GM23338 (cell line): ENCODE data around the gene USH2A. TPM values are rescaled to one million over a fixed set of nuclear protein-coding genes. Genes with fewer than 3 reads are reported as not detected.

Experiments used
- ATAC-seq: fragments of 200-7000 bp; cut with Tn5 transposase; 3 replicates; pipeline ENCODE4 v1.9.1; 2020
- DNase-seq: peaks from one replicate; pipeline ENCODE4 v3.0.0-alpha.2; 2015; ENCODE audit warnings: low spot score
- H2AFZ ChIP-seq: fragments of 200-600 bp; sonication (generic); 2 replicates; pipeline ENCODE4 v1.8.0; 2016; ENCODE audit warnings: antibody characterized with exemption, mild to moderate bottlenecking, moderate library complexity
- H3F3A ChIP-seq: fragments of 200-600 bp; sonication (generic); replicated peaks from 2 replicates; pipeline ENCODE4 v1.8.0; 2017; ENCODE audit warnings: antibody characterized with exemption, mixed run types, low read depth
- H3K27ac ChIP-seq: fragments of 200-600 bp; sonication (generic); 2 replicates; pipeline ENCODE4 v1.6.1; 2016; ENCODE audit warnings: low read depth
- H3K27me3 ChIP-seq: fragments of 200-600 bp; sonication (generic); 2 replicates; pipeline ENCODE4 v1.8.0; 2016; ENCODE audit warnings: mild to moderate bottlenecking, mixed run types, moderate library complexity; ENCODE audit not compliant: insufficient read depth
- H3K36me3 ChIP-seq: fragments of 200-600 bp; sonication (generic); 2 replicates; pipeline ENCODE4 v1.8.0; 2016; ENCODE audit warnings: mild to moderate bottlenecking; ENCODE audit not compliant: insufficient read depth
- H3K4me1 ChIP-seq: fragments of 200-600 bp; sonication (generic); 2 replicates; pipeline ENCODE4 v1.8.0; 2016; ENCODE audit warnings: mild to moderate bottlenecking, moderate library complexity; ENCODE audit not compliant: insufficient read depth
- H3K4me2 ChIP-seq: fragments of 200-600 bp; sonication (generic); 2 replicates; pipeline ENCODE4 v1.7.1; 2017; ENCODE audit warnings: mixed run types
- H3K4me3 ChIP-seq: fragments of 200-600 bp; sonication (generic); 2 replicates; pipeline ENCODE4 v1.6.1; 2016; ENCODE audit warnings: mixed run types
- H3K79me2 ChIP-seq: fragments of 200-600 bp; sonication (generic); replicated peaks from 2 replicates; pipeline ENCODE4 v1.8.0; 2017; ENCODE audit warnings: mild to moderate bottlenecking; ENCODE audit not compliant: insufficient read depth
- H3K9me2 ChIP-seq: fragments of 200-600 bp; sonication (generic); 2 replicates; pipeline ENCODE4 v1.8.0; 2017; ENCODE audit not compliant: insufficient read depth
- H4K20me1 ChIP-seq: fragments of 200-600 bp; sonication (generic); replicated peaks from 2 replicates; pipeline ENCODE4 v1.8.0; 2017; ENCODE audit warnings: mild to moderate bottlenecking; ENCODE audit not compliant: insufficient read depth
- H3K27ac Mint-ChIP-seq: 2 replicates; pipeline ENCODE4 v1.8.0; 2020; ENCODE audit warnings: inconsistent platforms, mild to moderate bottlenecking, moderate library complexity, mixed read lengths
- H3K27me3 Mint-ChIP-seq: 3 replicates; pipeline ENCODE4 v1.8.0; 2022; ENCODE audit warnings: low read depth, mild to moderate bottlenecking, moderate library complexity, mixed read lengths, inconsistent platforms; ENCODE audit not compliant: insufficient read depth, poor library complexity
- H3K36me3 Mint-ChIP-seq: 3 replicates; pipeline ENCODE4 v1.8.0; 2021; ENCODE audit warnings: low read depth, mild to moderate bottlenecking, inconsistent platforms, moderate library complexity, mixed read lengths
- H3K4me1 Mint-ChIP-seq: 3 replicates; pipeline ENCODE4 v1.8.0; 2020; ENCODE audit warnings: mild to moderate bottlenecking, inconsistent platforms, mixed read lengths
- H3K4me3 Mint-ChIP-seq: 3 replicates; pipeline ENCODE4 v1.8.0; 2021; ENCODE audit warnings: moderate library complexity, mild to moderate bottlenecking, inconsistent platforms, mixed read lengths
- H3K9me3 Mint-ChIP-seq: 3 replicates; pipeline ENCODE4 v1.8.0; 2020; ENCODE audit warnings: moderate library complexity, mild to moderate bottlenecking, inconsistent platforms, mixed read lengths
- CREB1 ChIP-seq: fragments of 250-450 bp; sonication (Bioruptor Pico); IDR thresholded peaks from 2 replicates; pipeline ENCODE4 v1.5.0; 2020; ENCODE audit warnings: low read depth, mild to moderate bottlenecking, moderate library complexity
- CTCF ChIP-seq, 2 experiments: fragments of 200-600 bp in 1 of 2; sonication (generic) in 1 of 2; conservative IDR thresholded peaks; 2 replicates each; pipeline versions ENCODE4 v1.5.1 to v1.6.1; 2016 to 2017; ENCODE audit warnings: antibody characterized with exemption in 2 of 2, low read depth in 2 of 2, mild to moderate bottlenecking in 2 of 2, moderate library complexity in 1 of 2
- ETS1 ChIP-seq: IDR thresholded peaks from 2 replicates; pipeline ENCODE4 v1.6.1; 2016; ENCODE audit warnings: antibody characterized with exemption
- EZH2 ChIP-seq: fragments of 200-600 bp; sonication (generic); IDR thresholded peaks from one replicate; pipeline ENCODE4 v1.8.0; 2017; ENCODE audit warnings: antibody characterized with exemption, mild to moderate bottlenecking, low read depth; ENCODE audit not compliant: unreplicated experiment
- EZH2phosphoT487 ChIP-seq: fragments of 200-600 bp; sonication (generic); IDR thresholded peaks from one replicate; pipeline ENCODE4 v1.8.1; 2018; ENCODE audit warnings: antibody characterized with exemption; ENCODE audit not compliant: unreplicated experiment
- NANOG ChIP-seq: IDR thresholded peaks from 2 replicates; pipeline ENCODE4 v1.6.1; 2016; ENCODE audit warnings: antibody characterized with exemption, borderline replicate concordance
- POLR2AphosphoS5 ChIP-seq: IDR thresholded peaks from 2 replicates; pipeline ENCODE4 v1.6.1; 2016; ENCODE audit warnings: antibody characterized with exemption, low read depth
- REST ChIP-seq: IDR thresholded peaks from one replicate; pipeline ENCODE4 v1.6.1; 2018; ENCODE audit warnings: antibody characterized with exemption; ENCODE audit not compliant: unreplicated experiment
- STAT1 ChIP-seq: IDR thresholded peaks from one replicate; pipeline ENCODE4 v1.6.1; 2016; ENCODE audit warnings: antibody characterized with exemption; ENCODE audit not compliant: unreplicated experiment
- ZNF114 ChIP-seq: fragments of 250-450 bp; sonication (Bioruptor Pico); IDR thresholded peaks from 2 replicates; pipeline ENCODE4 v1.5.0; 2020; ENCODE audit warnings: mild to moderate bottlenecking, moderate library complexity
- polyA plus RNA-seq: library from polyadenylated mRNA; unstranded; fragments of >200 nt; fragmentation: Nextera tagmentation; extraction: Ambion mirVana; gene quantifications from 2 replicates; pipeline ENCODE4 v1.2.1, GENCODE V29; 2016
- total RNA-seq: library from RNA; depleted of rRNA; stranded (reverse); fragments of >200 nt; shearing (Covaris generic); gene quantifications from 2 replicates; pipeline ENCODE4 v1.2.3, GENCODE V29; 2014

The USH2A gene
- total and polyA plus RNA-seq, 2 experiments from 2014 or later: 0.03 TPM

- no peak for TF ChIP-seq POLR2AphosphoS5
- no peak for TF ChIP-seq CTCF (conservative IDR thresholded peaks at IDR 0.05; ENCODE audit: low read depth in 2 of 2)
Observed at GRCh38 chr1:216422821-216423520, at the start of gene USH2A (continued).

DNA sequence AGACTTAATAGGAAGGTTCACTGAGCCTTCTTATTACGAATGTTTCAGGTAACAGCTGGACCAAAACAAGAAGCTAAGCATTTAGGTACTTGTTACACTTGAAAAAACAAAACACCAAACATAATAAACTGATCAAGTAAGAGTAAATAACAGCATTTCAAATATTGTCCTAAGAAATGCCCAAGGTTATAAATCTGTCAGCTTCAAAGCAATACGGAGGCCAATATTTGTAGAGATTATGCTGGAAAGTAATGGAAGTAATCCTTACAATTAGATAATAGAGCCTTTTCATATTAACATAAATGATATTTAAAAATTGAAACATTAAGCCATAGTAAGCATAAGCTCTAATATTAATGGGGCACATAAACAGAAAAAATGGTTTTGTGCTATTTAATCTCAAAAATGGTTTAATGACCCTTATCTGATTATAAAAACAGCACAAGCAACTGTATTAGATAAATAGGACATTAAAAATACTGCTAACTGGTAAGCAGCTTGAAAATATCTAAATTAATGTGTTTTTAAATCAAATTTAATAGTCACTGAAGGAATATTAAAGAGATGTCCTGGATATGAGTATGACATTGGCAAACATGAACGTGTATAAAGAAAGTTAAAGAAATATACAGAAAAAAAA lies 43.0 kb upstream of the USH2A start:
- no peaks in the 10 kb centered on the region for H3K36me3 Mint-ChIP-seq

More for the DNA sequence above, 43.0 kb upstream of the USH2A start:
- Histone ChIP-seq H3K79me2 (no peaks in the 10 kb centered on the region), H3K4me3 (no peak overlapping the region), H4K20me1 (no peaks in the 10 kb centered on the region), H3K4me2 (no peak overlapping the region), H3F3A (no peaks in the 10 kb centered on the region), H3K27ac (no peak overlapping the region), H3K36me3 (no peaks in the 10 kb centered on the region), H3K9me2 (no peaks in the 10 kb centered on the region), H3K27me3 (no peaks in the 10 kb centered on the region), H3K4me1 (no peaks in the 10 kb centered on the region; the same call in 1 of the 2 replicates), H2AFZ (no peak overlapping the region)
- no peak for ATAC-seq
- Mint-ChIP-seq H3K27me3 (peaks cover 5% of the 10 kb centered on the region), H3K9me3 (no peaks in the 10 kb centered on the region), H3K4me1 (peaks cover 18% of the 10 kb centered on the region), H3K27ac (no peak overlapping the region), H3K4me3 (no peak overlapping the region)
- no peak for DNase-seq
- TF ChIP-seq ZNF114 (CRISPR knock-in tag) (no peak), CREB1 (CRISPR knock-in tag) (no peak), STAT1 (no peak), CTCF (conservative IDR thresholded peaks at IDR 0.05; ENCODE audit: low read depth in 2 of 2) (no peak), ETS1 (no peak), REST (no peak), EZH2 (no peak), POLR2AphosphoS5 (no peak), NANOG (no peak), EZH2phosphoT487 (no peak)
